Thyroid gland (tissue), 4 donors: ENCODE results near the gene IQCE. TPM values are rescaled to one million over a fixed set of nuclear protein-coding genes. Genes with fewer than 3 reads are reported as not detected.
"Not testable (repeated sequence)": the region's sequence is repeated elsewhere in the genome, so short reads cannot be mapped to it uniquely, and the experiment has no call there.

Experiments used
- DNase-seq, 2 donors: peaks; one replicate each; pipeline ENCODE4 v3.0.0-alpha.2; 2019
- H3K27ac ChIP-seq, 3 donors: fragments of 200-600 bp; sonication (generic); 1 replicate in 2 of 3; 2 replicates in 1 of 3; pipeline ENCODE4 v1.5.1; 2016 to 2019; ENCODE audit warnings: mild to moderate bottlenecking in 1 of 3, moderate library complexity in 1 of 3
- H3K27me3 ChIP-seq: fragments of 200-600 bp; sonication (generic); one replicate; pipeline ENCODE4 v1.5.1; 2019
- H3K36me3 ChIP-seq, 2 donors: fragments of 200-600 bp; sonication (generic); one replicate each; pipeline ENCODE4 v1.5.1; 2016 to 2019
- H3K4me1 ChIP-seq, 2 donors: fragments of 200-600 bp; sonication (generic); one replicate each; pipeline ENCODE4 v1.5.1; 2017 to 2019
- H3K4me3 ChIP-seq, 3 donors: fragments of 200-600 bp; sonication (generic); replicated peaks in 1 of 3; 1 replicate in 2 of 3; 2 replicates in 1 of 3; pipeline ENCODE4 v1.5.1; 2016; ENCODE audit warnings: mild to moderate bottlenecking in 1 of 3
- H3K9me3 ChIP-seq: fragments of 200-600 bp; sonication (generic); one replicate; pipeline ENCODE4 v1.5.1; 2017
- POLR2A ChIP-seq, 2 donors: fragments of 450-650 bp; IDR thresholded peaks; one replicate each; pipeline ENCODE4 v1.6.1; 2017; ENCODE audit warnings: antibody characterized with exemption in 2 of 2, mild to moderate bottlenecking in 2 of 2, moderate library complexity in 1 of 2
- WGBS, 2 donors: methylation state at CpG; one replicate each; pipeline ENCODE4 v1.1.5; 2017; 5-methylcytosine and 5-hydroxymethylcytosine counted together
- intact Hi-C: fragments of 100-400 bp; cut with DNase I; formaldehyde crosslinking; loops from one replicate; pipeline ENCODE4 v1.15.1; 2023
- total RNA-seq, 4 donors: library from RNA; depleted of rRNA; stranded (reverse); fragments of >200 nt; gene quantifications; one replicate each; pipeline ENCODE4 v1.2.3, GENCODE V29; 2016
- TF ChIP-seq, protein P1 (sequence below), 6 experiments: fragments of 200-600 bp in 3 of 6; fragments of 450-650 bp in 3 of 6; sonication (generic) in 3 of 6; IDR thresholded peaks; one replicate each; pipeline ENCODE4 v1.5.1; 2016 to 2019; ENCODE audit warnings: antibody characterized with exemption in 6 of 6, mild to moderate bottlenecking in 2 of 6, inconsistent platforms in 1 of 6, moderate library complexity in 1 of 6

Gene IQCE
- total RNA-seq, 4 donors from 2014 or later, result 16.0 to 40.2 (median 37.2) TPM

DNA sequence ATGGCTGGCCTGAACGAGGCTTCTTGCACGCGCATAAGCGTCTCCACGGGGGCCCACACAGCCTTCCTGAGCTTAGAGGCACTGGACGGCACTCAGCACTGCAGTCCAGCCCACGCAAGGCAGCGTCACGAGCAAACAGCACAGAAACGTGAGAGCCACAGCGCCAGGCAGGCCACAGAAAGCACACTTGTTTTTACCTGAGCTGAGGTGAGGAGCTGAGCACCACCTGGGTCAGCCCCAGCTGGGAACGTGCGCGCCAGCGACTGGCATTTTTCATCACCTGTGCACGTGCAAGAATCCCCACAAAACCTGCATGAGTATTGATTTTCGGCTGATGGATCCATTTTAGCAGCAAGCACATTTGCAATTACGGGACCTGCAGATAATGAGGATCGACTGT is 26.7 kb downstream of the IQCE start:
- WGBS, 2 donors, result 86 to 90% methylated on average over 13 to 19 of the region's 19 CpGs
- intact Hi-C loops, result no loop called here
- peaks cover 19 to 23% of the 10 kb centered on the region in 2 donors for H3K36me3 ChIP-seq
- H3K9me3 ChIP-seq, result no peaks in the 10 kb centered on the region
- no peaks in the 10 kb centered on the region for H3K4me1 ChIP-seq
- TF ChIP-seq, protein P1, sequence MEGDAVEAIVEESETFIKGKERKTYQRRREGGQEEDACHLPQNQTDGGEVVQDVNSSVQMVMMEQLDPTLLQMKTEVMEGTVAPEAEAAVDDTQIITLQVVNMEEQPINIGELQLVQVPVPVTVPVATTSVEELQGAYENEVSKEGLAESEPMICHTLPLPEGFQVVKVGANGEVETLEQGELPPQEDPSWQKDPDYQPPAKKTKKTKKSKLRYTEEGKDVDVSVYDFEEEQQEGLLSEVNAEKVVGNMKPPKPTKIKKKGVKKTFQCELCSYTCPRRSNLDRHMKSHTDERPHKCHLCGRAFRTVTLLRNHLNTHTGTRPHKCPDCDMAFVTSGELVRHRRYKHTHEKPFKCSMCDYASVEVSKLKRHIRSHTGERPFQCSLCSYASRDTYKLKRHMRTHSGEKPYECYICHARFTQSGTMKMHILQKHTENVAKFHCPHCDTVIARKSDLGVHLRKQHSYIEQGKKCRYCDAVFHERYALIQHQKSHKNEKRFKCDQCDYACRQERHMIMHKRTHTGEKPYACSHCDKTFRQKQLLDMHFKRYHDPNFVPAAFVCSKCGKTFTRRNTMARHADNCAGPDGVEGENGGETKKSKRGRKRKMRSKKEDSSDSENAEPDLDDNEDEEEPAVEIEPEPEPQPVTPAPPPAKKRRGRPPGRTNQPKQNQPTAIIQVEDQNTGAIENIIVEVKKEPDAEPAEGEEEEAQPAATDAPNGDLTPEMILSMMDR (IDR thresholded peaks at IDR 0.05), result no peak
- no peak for TF ChIP-seq POLR2A (IDR thresholded peaks at IDR 0.05)
- H3K27ac ChIP-seq, result no peak overlapping the region
- H3K4me3 ChIP-seq, result no peak overlapping the region
- DNase-seq, result no peak
- H3K27me3 ChIP-seq, result no peaks in the 10 kb centered on the region

DNA sequence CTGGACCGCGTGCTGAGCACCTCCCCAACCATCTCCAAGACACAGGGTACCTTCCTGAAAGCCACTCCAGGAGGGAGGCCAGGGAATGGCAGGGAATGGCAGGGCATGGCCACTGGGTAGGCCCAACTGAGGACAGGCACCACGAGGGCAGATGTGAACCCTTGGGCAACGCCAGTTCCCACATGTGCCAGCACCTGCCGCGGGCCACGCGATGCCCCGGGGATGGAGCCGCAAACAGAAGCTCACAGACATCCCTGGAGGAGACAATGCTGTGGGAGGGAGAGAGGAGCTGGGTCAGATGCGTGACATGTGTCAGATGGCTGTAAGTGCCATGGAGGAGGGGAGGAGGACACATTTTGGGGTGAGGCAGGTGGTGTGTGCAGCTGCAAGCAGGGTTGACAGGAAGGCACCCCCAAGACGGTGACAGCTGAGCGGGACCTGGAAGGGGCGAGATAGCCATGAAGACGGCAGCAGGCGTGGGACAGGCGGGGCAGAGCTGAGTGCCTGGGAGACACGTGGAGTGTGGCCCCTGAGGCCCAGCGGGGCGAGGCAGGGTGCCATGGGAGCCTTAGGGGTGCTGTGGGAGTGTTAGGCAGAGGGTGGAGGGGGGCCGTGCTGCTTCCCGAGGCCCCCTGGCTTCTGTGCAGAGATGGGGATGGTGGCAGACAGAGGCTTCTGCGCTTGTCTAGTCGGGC is 27.7 kb downstream of the IQCE start:
- H3K27ac ChIP-seq, result no peak overlapping the region
- H3K27me3 ChIP-seq, result no peaks in the 10 kb centered on the region
- no peaks in the 10 kb centered on the region for H3K4me1 ChIP-seq
- DNase-seq, result no peak
- WGBS, 2 donors, result 91 to 92% methylated on average over 22 to 24 of the region's 24 CpGs
- intact Hi-C loops, result no loop called here
- H3K36me3 ChIP-seq, result peaks cover 20 to 23% of the 10 kb centered on the region in 2 donors
- TF ChIP-seq POLR2A (IDR thresholded peaks at IDR 0.05), result no peak
- TF ChIP-seq, protein P1 (IDR thresholded peaks at IDR 0.05), result no peak
- no peaks in the 10 kb centered on the region for H3K9me3 ChIP-seq
- no peak overlapping the region for H3K4me3 ChIP-seq

DNA sequence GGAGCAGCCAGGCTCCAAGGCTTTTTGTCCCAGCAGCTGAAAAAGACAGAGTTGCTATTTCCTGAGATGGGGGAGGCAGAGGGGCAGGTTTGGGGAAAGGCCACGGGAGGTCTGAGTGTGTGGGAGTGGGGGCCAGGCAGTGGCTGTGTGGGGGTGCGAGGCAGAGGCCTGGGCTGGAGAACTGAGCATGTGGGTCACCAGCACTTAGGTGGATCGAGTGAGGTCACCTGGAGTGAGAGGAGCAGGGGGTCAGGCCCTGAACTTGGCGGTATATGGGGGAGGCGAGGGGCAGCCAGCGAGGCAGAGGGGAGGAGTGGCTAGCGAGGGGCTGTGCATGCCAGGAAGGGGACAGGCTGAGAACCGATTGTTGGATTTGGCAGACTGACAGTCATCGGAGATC is 28.4 kb downstream of the IQCE start:
- WGBS, 2 donors, result 90 to 94% methylated on average over 9 of the region's 9 CpGs
- intact Hi-C loops, result no loop called here
- peaks cover 22 to 25% of the 10 kb centered on the region in 2 donors for H3K36me3 ChIP-seq

DNA sequence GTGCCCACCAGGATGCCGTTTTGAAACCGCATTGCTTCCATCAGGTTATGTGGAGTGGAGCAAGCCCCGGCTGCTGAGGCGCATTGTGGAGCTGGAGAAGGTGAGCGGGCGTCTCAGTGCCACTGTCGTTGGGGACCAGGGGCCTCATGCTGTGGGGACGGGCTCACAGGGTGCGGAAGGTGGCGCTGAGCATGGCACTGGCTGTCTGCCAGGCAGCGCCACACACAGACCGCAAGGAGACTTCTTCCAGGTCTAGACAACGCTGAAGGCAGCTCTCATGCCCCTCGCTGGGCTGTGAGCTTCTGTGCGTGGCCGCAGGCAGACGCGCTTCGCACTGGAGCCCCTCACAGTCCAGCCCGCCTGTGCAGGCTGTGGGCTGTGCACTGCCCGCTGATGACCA is 29.0 kb downstream of the IQCE start:
- Histone ChIP-seq H3K27me3 (no peaks in the 10 kb centered on the region), H3K4me1 (no peaks in the 10 kb centered on the region), H3K4me3 (no peak overlapping the region), H3K9me3 (no peaks in the 10 kb centered on the region), H3K27ac (no peak overlapping the region), H3K36me3 (peaks cover 29 to 31% of the 10 kb centered on the region in 2 donors)
- WGBS, 2 donors, result 94 to 96% methylated on average over 5 to 19 of the region's 21 CpGs
- intact Hi-C loops, result no loop called here
- TF ChIP-seq POLR2A (IDR thresholded peaks at IDR 0.05), result no peak
- TF ChIP-seq, protein P1 (IDR thresholded peaks at IDR 0.05), result no peak
- no peak for DNase-seq

More for the DNA sequence above, 28.4 kb downstream of the IQCE start:
- no peak for DNase-seq
- Histone ChIP-seq H3K4me1 (no peaks in the 10 kb centered on the region), H3K27ac (no peak overlapping the region), H3K4me3 (no peak overlapping the region), H3K9me3 (no peaks in the 10 kb centered on the region), H3K27me3 (no peaks in the 10 kb centered on the region)
- TF ChIP-seq POLR2A (IDR thresholded peaks at IDR 0.05), result no peak
- TF ChIP-seq, protein P1 (IDR thresholded peaks at IDR 0.05), result no peak

DNA sequence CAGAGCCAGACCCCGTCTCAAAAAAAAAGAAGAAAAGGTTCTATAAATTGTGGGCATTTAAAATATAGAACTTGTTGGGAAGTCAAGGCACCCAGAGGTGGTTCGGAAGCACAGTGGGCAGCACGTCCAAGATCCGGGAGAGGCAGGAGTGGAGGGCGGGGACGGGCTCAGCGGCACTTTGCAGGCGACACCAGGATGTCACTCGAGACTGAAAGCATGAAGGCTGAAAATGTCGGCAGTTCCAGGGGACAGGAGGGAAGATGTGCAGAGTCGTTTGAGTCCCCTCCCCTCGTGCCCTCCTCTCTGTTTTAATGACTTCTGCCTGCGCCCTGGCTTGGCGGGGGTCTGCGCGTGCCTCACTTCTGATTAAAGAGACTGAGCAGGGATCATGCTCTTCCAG is 30.6 kb downstream of the IQCE start:
- intact Hi-C loops, result no loop called here
- no peaks in the 10 kb centered on the region for H3K4me1 ChIP-seq
- H3K4me3 ChIP-seq, result no peak overlapping the region
- WGBS, 2 donors, result 95 to 97% methylated on average over 16 of the region's 16 CpGs
- no peaks in the 10 kb centered on the region for H3K27me3 ChIP-seq
- peaks cover 35 to 39% of the 10 kb centered on the region in 2 donors for H3K36me3 ChIP-seq
- no peak overlapping the region for H3K27ac ChIP-seq
- no peaks in the 10 kb centered on the region for H3K9me3 ChIP-seq
- no peak for DNase-seq
- TF ChIP-seq POLR2A (IDR thresholded peaks at IDR 0.05), result no peak

DNA sequence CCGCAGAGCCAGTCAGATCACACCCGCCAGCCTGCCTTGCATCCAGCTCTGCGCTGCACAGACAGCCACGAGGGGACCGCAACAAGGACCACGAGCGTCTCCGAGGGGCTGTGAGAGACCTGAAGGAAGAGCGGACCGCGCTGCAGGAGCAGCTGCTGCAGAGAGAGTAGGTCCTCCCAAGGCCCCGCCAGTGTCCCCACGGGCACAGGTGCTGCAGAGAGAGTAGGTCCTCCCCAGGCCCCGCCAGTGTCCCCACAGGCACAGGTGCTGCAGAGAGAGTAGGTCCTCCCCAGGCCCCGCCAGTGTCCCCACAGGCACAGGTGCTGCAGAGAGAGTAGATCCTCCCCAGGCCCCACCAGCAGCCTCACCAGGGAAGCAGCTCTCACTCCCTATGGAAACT is 31.2 kb downstream of the IQCE start:
- H3K9me3 ChIP-seq, H3K27ac ChIP-seq, H3K4me3 ChIP-seq, intact Hi-C loops, H3K27me3 ChIP-seq, H3K4me1 ChIP-seq, DNase-seq: not testable (repeated sequence)
- WGBS, 2 donors, result 93 to 95% methylated on average over 12 to 15 of the region's 15 CpGs
- peaks cover 39 to 41% of the 10 kb centered on the region in 2 donors for H3K36me3 ChIP-seq
